COLO668 (cell line): Measurements from ENCODE around the gene PCDH17.

ENCODE experiments used
- DNase-seq: peaks from one replicate; lab custom pipeline; 2025; ENCODE audit not compliant: unreplicated experiment; lab: John Stamatoyannopoulos, UW

Gene PCDH17

GRCh38 chr13:57631596-57632275 lies at the start of gene PCDH17:
Gene PCDH17 (plus strand): TSS chr13:57631744. CDS start chr13:57632547, 803 bp downstream.
- peak; percentile 72 for DNase-seq

- DNase-seq = no peak
Observed at GRCh38 chr13:57582032-57582431, 49.5 kb upstream of the PCDH17 start.

GRCh38 chr13:57583529-57583928 lies 48.0 kb upstream of the PCDH17 start:
- no peak for DNase-seq

- no peak for DNase-seq
Observed at GRCh38 chr13:57588639-57589038, 42.9 kb upstream of the PCDH17 start.

GRCh38 chr13:57595775-57596174 lies 35.8 kb upstream of the PCDH17 start:
- DNase-seq = no peak

- no peak for DNase-seq
Observed at GRCh38 chr13:57601536-57601935, 30.0 kb upstream of the PCDH17 start.

- no peak for DNase-seq
Observed at GRCh38 chr13:57604442-57604841, 27.1 kb upstream of the PCDH17 start.

- DNase-seq = no peak
Observed at GRCh38 chr13:57611969-57612368, 19.6 kb upstream of the PCDH17 start.

- DNase-seq = no peak
Observed at GRCh38 chr13:57612568-57612967, 19.0 kb upstream of the PCDH17 start.

GRCh38 chr13:57624565-57625435 lies 6.7 kb upstream of the PCDH17 start:
- peak; percentile 50 for DNase-seq

GRCh38 chr13:57627663-57628062 lies 3.9 kb upstream of the PCDH17 start:
- no peak for DNase-seq

- DNase-seq = peak; percentile 47
Observed at GRCh38 chr13:57629391-57629804, 2.1 kb upstream of the PCDH17 start.

GRCh38 chr13:57629821-57630235 lies 1.7 kb upstream of the PCDH17 start:
- DNase-seq = peak; percentile 93

- DNase-seq = peak; percentile 63
Observed at GRCh38 chr13:57630661-57631595, 616 bp upstream of the PCDH17 start.

GRCh38 chr13:57632276-57633140 lies 964 bp downstream of the PCDH17 start:
- no peak for DNase-seq

- no peak for DNase-seq
Observed at GRCh38 chr13:57633141-57633949, 1.8 kb downstream of the PCDH17 start.

- DNase-seq = no peak
Observed at GRCh38 chr13:57633950-57634838, 2.6 kb downstream of the PCDH17 start.

- no peak for DNase-seq
Observed at GRCh38 chr13:57634839-57635165, 3.3 kb downstream of the PCDH17 start.
